Brain pericyte (primary cell): ENCODE measurements around the gene REG3A.

ENCODE experiments used
- DNase-seq: peaks from one replicate; pipeline ENCODE4 v3.0.0-alpha.2; 2012; ENCODE audit warnings: low read depth, low spot score

The REG3A gene

DNA sequence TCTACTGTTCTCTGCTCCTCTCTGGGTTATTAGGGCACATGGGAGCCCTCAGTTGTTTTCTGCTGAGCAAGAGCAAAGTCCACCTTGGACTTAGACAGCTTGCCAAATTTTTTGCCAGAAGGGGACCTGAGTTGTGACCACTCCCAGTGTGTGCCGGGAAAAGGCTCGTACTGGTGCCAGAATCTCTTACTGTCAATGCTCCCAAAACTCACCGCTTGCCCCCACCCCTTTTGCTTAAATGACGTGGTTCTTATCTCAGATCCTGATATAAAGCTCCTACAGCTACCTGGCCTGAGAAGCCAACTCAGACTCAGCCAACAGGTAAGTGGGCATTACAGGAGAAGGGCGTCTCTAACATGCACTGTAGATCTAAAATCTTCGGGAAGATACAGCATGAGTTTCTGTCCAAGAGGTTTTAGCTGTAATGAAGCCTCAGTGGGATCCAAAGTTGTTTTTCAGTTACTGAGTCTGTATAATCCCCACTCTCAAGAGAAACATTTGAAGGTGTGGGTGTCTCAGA, 39.3 kb downstream of the REG3A start, which contains the start of gene REG1A:
TSS of gene REG1A (plus strand) at position 295 of the 520 bp plus-strand sequence. CDS start 374 bp downstream, outside the sequence.
- DNase-seq = no peak

DNA sequence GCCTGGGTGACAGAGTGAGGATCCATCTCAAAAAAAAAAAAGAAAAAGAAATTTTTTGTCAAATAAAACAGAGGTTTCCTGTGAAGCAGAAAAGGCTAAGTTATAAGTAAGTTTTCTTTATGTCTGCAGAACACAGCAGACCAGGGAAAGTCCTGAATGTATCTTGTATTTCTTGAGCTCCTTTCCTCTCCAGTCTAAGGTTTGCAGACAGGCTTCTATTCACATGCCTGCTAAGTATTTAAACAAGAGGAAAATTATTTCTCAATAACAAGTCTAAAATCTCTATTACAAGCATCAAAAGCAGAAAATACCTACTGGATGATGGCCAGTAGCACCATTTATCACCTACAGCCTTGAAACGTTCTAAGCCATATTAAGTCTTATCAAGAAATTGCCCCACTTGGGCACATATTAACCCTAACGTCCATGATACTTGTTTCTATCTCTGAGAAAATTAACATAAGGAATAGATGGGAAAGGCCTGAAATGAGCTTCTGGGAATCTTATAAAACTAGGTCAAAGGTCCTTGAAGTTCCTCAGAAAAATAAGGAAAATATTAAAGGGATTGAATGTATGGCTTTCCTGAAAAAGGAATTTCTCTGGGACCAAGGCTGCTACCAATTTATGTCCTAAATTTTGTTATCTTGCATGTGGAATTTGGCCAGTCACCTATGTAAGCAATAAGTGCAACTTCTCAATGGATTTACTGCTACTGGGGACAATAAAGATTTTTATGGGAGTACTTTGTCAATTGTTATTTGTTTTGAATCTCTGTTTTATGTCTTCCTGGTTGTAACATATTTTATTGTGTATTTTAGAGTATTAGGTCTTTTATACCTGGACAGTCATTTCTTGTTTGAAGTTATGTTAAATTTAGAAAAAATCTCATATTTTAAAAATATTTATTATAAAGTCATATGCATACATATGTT, 42.3 kb downstream of the REG3A start:
- DNase-seq = no peak

DNA sequence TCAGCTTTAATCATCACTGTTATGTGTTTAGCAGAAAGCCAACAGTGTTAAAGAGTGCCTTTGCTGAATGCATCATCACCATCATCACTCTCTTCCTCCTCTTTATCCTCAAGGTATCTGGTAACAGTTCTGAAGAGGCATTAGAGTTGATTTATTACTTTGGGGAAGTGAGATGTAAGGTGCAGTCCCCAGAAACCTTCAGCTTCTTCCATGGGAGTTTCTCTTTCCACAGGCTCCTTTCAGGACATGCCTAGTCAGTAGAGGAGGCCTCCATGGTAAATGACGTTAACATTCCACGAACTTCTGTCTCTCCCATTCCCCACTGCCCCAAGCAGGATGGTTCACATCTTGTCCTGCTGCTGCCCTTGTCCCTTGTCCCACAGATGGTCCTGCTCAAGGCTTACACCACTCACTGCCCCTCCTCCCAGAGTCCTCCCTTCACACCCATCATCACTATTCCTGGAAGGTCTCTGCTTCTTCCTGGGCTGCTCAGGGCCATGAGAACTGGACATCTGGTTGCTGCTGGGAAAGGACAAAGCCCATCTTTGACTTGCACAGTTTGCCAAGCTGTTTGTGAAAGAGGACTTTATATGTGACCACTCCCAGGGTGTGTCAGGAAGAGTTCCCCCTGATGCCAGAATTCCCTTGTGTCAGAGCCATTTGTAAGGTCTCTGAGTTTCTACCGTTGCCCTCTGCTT, 44.6 kb downstream of the REG3A start:
- no peak for DNase-seq

DNA sequence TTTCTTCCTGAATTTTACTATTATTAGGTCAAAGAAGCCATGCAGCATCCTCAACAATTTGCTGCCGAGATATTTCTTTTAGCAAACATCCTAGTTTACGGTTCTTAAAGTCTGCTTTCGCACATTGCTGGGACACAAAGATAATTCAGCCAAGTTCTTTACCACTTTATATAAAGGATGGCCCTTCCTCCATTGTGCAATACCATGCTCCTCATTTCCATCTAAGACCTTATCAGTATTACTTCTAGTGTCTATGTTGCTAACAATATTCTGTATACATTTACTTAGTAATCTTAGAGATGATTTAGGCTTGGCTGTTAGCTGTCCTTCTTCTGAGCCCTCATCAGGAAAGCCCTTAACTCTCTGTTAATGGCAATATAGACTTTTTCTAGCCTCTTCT, 47.3 kb downstream of the REG3A start:
- DNase-seq = no peak
